H9 (cell line): ENCODE data around the gene SSH3. TPM values are rescaled to one million over a fixed set of nuclear protein-coding genes. Genes with fewer than 3 reads are reported as not detected.

ENCODE experiments used
- DNase-seq: peaks from one replicate; pipeline ENCODE4 v3.0.0-alpha.2; 2017
- H2AFZ ChIP-seq: one replicate; pipeline ENCODE4 v1.6.1; 2013; ENCODE audit warnings: mild to moderate bottlenecking, low read length, control low read depth, moderate library complexity
- H2AK5ac ChIP-seq: 2 replicates; pipeline ENCODE4 v1.6.1; 2013; ENCODE audit warnings: low read length, control low read depth, mixed read lengths; ENCODE audit not compliant: insufficient read length
- H2BK120ac ChIP-seq: one replicate; pipeline ENCODE4 v1.6.1; 2013; ENCODE audit warnings: low read depth, mild to moderate bottlenecking, low read length, control low read depth, inconsistent platforms; ENCODE audit not compliant: poor library complexity, severe bottlenecking
- H2BK12ac ChIP-seq: 2 replicates; pipeline ENCODE4 v1.6.1; 2013; ENCODE audit warnings: low read length, control low read depth, mixed read lengths, low read depth; ENCODE audit not compliant: insufficient read length
- H2BK15ac ChIP-seq: 2 replicates; pipeline ENCODE4 v1.6.1; 2013; ENCODE audit warnings: low read depth, low read length, control low read depth
- H2BK20ac ChIP-seq: one replicate; pipeline ENCODE4 v1.6.1; 2013; ENCODE audit warnings: low read depth, mild to moderate bottlenecking, low read length, control low read depth, inconsistent platforms; ENCODE audit not compliant: poor library complexity, severe bottlenecking
- H2BK5ac ChIP-seq: 2 replicates; pipeline ENCODE4 v1.6.1; 2013; ENCODE audit warnings: low read length, control low read depth, mixed read lengths; ENCODE audit not compliant: insufficient read length
- H3K14ac ChIP-seq: 2 replicates; pipeline ENCODE4 v1.6.1; 2013; ENCODE audit warnings: low read length, control low read depth; ENCODE audit not compliant: insufficient read depth
- H3K18ac ChIP-seq: 2 replicates; pipeline ENCODE4 v1.6.1; 2013; ENCODE audit warnings: low read depth, mild to moderate bottlenecking, mixed read lengths, low read length, control low read depth; ENCODE audit not compliant: insufficient read length
- H3K23ac ChIP-seq: 2 replicates; pipeline ENCODE4 v1.6.1; 2013; ENCODE audit warnings: low read length, control low read depth, mixed read lengths, low read depth; ENCODE audit not compliant: insufficient read length
- H3K23me2 ChIP-seq: 2 replicates; pipeline ENCODE4 v1.6.1; 2013; ENCODE audit warnings: low read depth, mild to moderate bottlenecking, mixed read lengths, low read length, control low read depth; ENCODE audit not compliant: insufficient read length, poor library complexity, severe bottlenecking
- H3K27ac ChIP-seq: 2 replicates; pipeline ENCODE4 v1.5.1; 2013; ENCODE audit warnings: low read length, control low read depth, mixed read lengths, low read depth; ENCODE audit not compliant: insufficient read length
- H3K27me3 ChIP-seq: 2 replicates; pipeline ENCODE4 v1.6.1; 2013; ENCODE audit warnings: low read length, control low read depth, inconsistent platforms; ENCODE audit not compliant: insufficient read depth
- H3K4ac ChIP-seq: 2 replicates; pipeline ENCODE4 v1.6.1; 2013; ENCODE audit warnings: low read depth, mild to moderate bottlenecking, control low read depth, inconsistent platforms, low read length, moderate library complexity
- H3K4me1 ChIP-seq: 2 replicates; pipeline ENCODE4 v1.6.1; 2013; ENCODE audit warnings: low read length, control low read depth, inconsistent platforms; ENCODE audit not compliant: insufficient read depth
- H3K4me2 ChIP-seq: 2 replicates; pipeline ENCODE4 v1.6.1; 2013; ENCODE audit warnings: low read length, control low read depth, mixed read lengths; ENCODE audit not compliant: insufficient read length, insufficient read depth
- H3K56ac ChIP-seq: 2 replicates; pipeline ENCODE4 v1.6.1; 2013; ENCODE audit warnings: low read depth, mild to moderate bottlenecking, mixed read lengths, low read length, control low read depth; ENCODE audit not compliant: insufficient read length
- H3K79me1 ChIP-seq: 2 replicates; pipeline ENCODE4 v1.6.1; 2013; ENCODE audit warnings: low read depth, mild to moderate bottlenecking, moderate library complexity, low read length, control low read depth, inconsistent platforms; ENCODE audit not compliant: insufficient read depth, poor library complexity, severe bottlenecking
- H3K79me2 ChIP-seq: 2 replicates; pipeline ENCODE4 v1.6.1; 2013; ENCODE audit warnings: low read length, control low read depth, inconsistent platforms; ENCODE audit not compliant: insufficient read depth
- H3K9ac ChIP-seq: 2 replicates; pipeline ENCODE4 v1.6.1; 2013; ENCODE audit warnings: low read length, control low read depth, mixed read lengths; ENCODE audit not compliant: insufficient read length; ENCODE audit errors: extremely low read depth
- H3K9me3 ChIP-seq: one replicate; pipeline ENCODE4 v1.6.1; 2013; ENCODE audit warnings: low read depth, low read length, inconsistent platforms; ENCODE audit not compliant: control insufficient read depth
- H3T11ph ChIP-seq: one replicate; pipeline ENCODE4 v1.6.1; 2013; ENCODE audit warnings: mild to moderate bottlenecking, low read length, control low read depth, inconsistent platforms
- H4K20me1 ChIP-seq: one replicate; pipeline ENCODE4 v1.6.1; 2013; ENCODE audit not compliant: control insufficient read depth, insufficient read length, insufficient read depth
- H4K5ac ChIP-seq: 2 replicates; pipeline ENCODE4 v1.6.1; 2013; ENCODE audit warnings: low read depth, mild to moderate bottlenecking, mixed read lengths, low read length, control low read depth; ENCODE audit not compliant: insufficient read length
- H4K8ac ChIP-seq: replicated peaks from 2 replicates; pipeline ENCODE4 v1.6.1; 2013; ENCODE audit warnings: low read length, control low read depth, mixed read lengths, low read depth; ENCODE audit not compliant: insufficient read length
- H4K91ac ChIP-seq: 2 replicates; pipeline ENCODE4 v1.6.1; 2013; ENCODE audit warnings: low read depth, mild to moderate bottlenecking, moderate library complexity, mixed read lengths, low read length, control low read depth; ENCODE audit not compliant: insufficient read length
- H3K27ac Mint-ChIP-seq, 3 experiments: 2 replicates in 2 of 3; 3 replicates in 1 of 3; pipeline ENCODE4 v1.8.0; 2020 to 2021; ENCODE audit warnings: mixed read lengths in 3 of 3, mild to moderate bottlenecking in 1 of 3, moderate library complexity in 1 of 3
- H3K27me3 Mint-ChIP-seq: 2 replicates; pipeline ENCODE4 v1.8.0; 2021; ENCODE audit warnings: low read depth, mild to moderate bottlenecking, moderate library complexity, mixed read lengths
- H3K36me3 Mint-ChIP-seq, 3 experiments: 2 replicates in 2 of 3; 3 replicates in 1 of 3; pipeline ENCODE4 v1.8.0; 2020 to 2021; ENCODE audit warnings: low read depth in 3 of 3, mixed read lengths in 3 of 3; ENCODE audit not compliant: insufficient read depth in 1 of 3
- H3K4me1 Mint-ChIP-seq, 2 experiments: 2 replicates each; pipeline ENCODE4 v1.8.0; 2020; ENCODE audit warnings: mixed read lengths in 2 of 2
- H3K4me3 Mint-ChIP-seq, 2 experiments: 2 replicates in 1 of 2; 3 replicates in 1 of 2; pipeline ENCODE4 v1.8.0; 2020 to 2021; ENCODE audit warnings: mild to moderate bottlenecking in 2 of 2, mixed read lengths in 2 of 2, moderate library complexity in 1 of 2
- H3K9me3 Mint-ChIP-seq, 2 experiments: 2 replicates in 1 of 2; 3 replicates in 1 of 2; pipeline ENCODE4 v1.8.0; 2020; ENCODE audit warnings: mild to moderate bottlenecking in 2 of 2, mixed read lengths in 2 of 2, moderate library complexity in 1 of 2
- CTCF ChIP-seq: fragments of 200-600 bp; sonication (generic); conservative IDR thresholded peaks from 3 replicates; pipeline ENCODE4 v1.8.0; 2021; ENCODE audit warnings: antibody characterized with exemption, mild to moderate bottlenecking
- WGBS: extraction: QIAGEN DNeasy Blood & Tissue Kit; methylation state at CpG from one replicate; pipeline ENCODE4 v1.1.7; 2013; ENCODE audit warnings: missing lambda C conversion rate, low lambda C conversion rate, mixed read lengths; ENCODE audit not compliant: insufficient read length; ENCODE audit errors: extremely low coverage; 5-methylcytosine and 5-hydroxymethylcytosine counted together
- long read RNA-seq: library from polyadenylated mRNA; unstranded; transcript quantifications from one replicate; pipeline ENCODE4 v2.0.0, GENCODE V29; 2020
- total RNA-seq: library from RNA; stranded (reverse); gene quantifications from 2 replicates; pipeline ENCODE4 v1.2.1, GENCODE V29; 2021

Gene SSH3
- total RNA-seq, result 42.2 and 44.2 TPM in 2 replicates
- long read RNA-seq, transcript SSH3-201 (14 exons, 2,871 nt), result major isoform, 47 of 89 reads
- long read RNA-seq, partial matches to known transcripts, result 4 of 89 reads
- long read RNA-seq, other reads (novel, unspliced or antisense), result 36 of 89 reads

GRCh38 chr11:67303132-67303834, at the start of gene SSH3:
Gene SSH3, plus strand, starts transcription at chr11:67303530. Its CDS starts 96 bp downstream, at chr11:67303626.
- no peaks in the 10 kb centered on the region for H3K79me1 ChIP-seq
- Mint-ChIP-seq H3K4me1 (peaks cover 11 to 16% of the 10 kb centered on the region in 2 experiments), H3K36me3 (peaks cover 0 to 27% (median 13%) of the 10 kb centered on the region in 3 experiments; a peak in 4 of 7 replicates), H3K27me3 (peaks cover 6% of the 10 kb centered on the region), H3K27ac (peak within 1 kb of the TSS in 2 of 3 experiments; percentile 24 to 90; a peak in 4 of 7 replicates), H3K4me3 (peak within 1 kb of the TSS; percentile 65 to 79), H3K9me3 (no peaks in the 10 kb centered on the region)
- no peak for TF ChIP-seq CTCF
- no peak within 1 kb of the TSS for H4K5ac ChIP-seq
- H4K20me1 ChIP-seq, result no peaks in the 10 kb centered on the region
- H2BK12ac ChIP-seq, result no peak within 1 kb of the TSS
- no peak within 1 kb of the TSS for H3K4ac ChIP-seq
- no peaks in the 10 kb centered on the region for H3K79me2 ChIP-seq
- H3K9me3 ChIP-seq, result no peaks in the 10 kb centered on the region
- H2BK15ac ChIP-seq, result no peak within 1 kb of the TSS
- peak; percentile 84 for DNase-seq
- peak within 1 kb of the TSS; percentile 45; the same call in 1 of the 2 replicates for H3K14ac ChIP-seq
- H3K27me3 ChIP-seq, result no peaks in the 10 kb centered on the region
- peak within 1 kb of the TSS; percentile 65 for H3K4me2 ChIP-seq
- no peak within 1 kb of the TSS for H3K18ac ChIP-seq
- H3K9ac ChIP-seq, result no peak within 1 kb of the TSS
- no peak within 1 kb of the TSS for H2BK5ac ChIP-seq
- no peak within 1 kb of the TSS for H3T11ph ChIP-seq
- H2AFZ ChIP-seq, result no peak within 1 kb of the TSS
- no peak within 1 kb of the TSS for H2BK120ac ChIP-seq
- H3K23ac ChIP-seq, result no peak within 1 kb of the TSS
- no peaks in the 10 kb centered on the region for H3K4me1 ChIP-seq
- H3K27ac ChIP-seq, result no peak within 1 kb of the TSS
- H3K56ac ChIP-seq, result no peak within 1 kb of the TSS
- H2AK5ac ChIP-seq, result no peak within 1 kb of the TSS
- H2BK20ac ChIP-seq, result no peak within 1 kb of the TSS
- H4K8ac ChIP-seq, result no peak within 1 kb of the TSS
- no CpG with 5 or more reads among the region's 65 CpGs for WGBS
- H4K91ac ChIP-seq, result no peak within 1 kb of the TSS
- peaks cover 16% of the 10 kb centered on the region for H3K23me2 ChIP-seq
